HG02623 (cell line): Measurements from ENCODE around the gene CDX2.
"Not testable (repeated sequence)": the region's sequence is repeated elsewhere in the genome, so short reads cannot be mapped to it uniquely, and the experiment has no call there.

Source experiments
- ATAC-seq: cut with Tn5 transposase; IDR thresholded peaks from one replicate; pipeline ENCODE4 v1.9.1; 2021; ENCODE audit warnings: moderate library complexity; ENCODE audit not compliant: unreplicated experiment

The CDX2 gene

GRCh38 chr13:27965740-27966640 is 3.1 kb downstream of the CDX2 start:
- ATAC-seq, result no peak

- no peak for ATAC-seq
Measured at GRCh38 chr13:27965343-27965739, 3.8 kb downstream of the CDX2 start.

DNA sequence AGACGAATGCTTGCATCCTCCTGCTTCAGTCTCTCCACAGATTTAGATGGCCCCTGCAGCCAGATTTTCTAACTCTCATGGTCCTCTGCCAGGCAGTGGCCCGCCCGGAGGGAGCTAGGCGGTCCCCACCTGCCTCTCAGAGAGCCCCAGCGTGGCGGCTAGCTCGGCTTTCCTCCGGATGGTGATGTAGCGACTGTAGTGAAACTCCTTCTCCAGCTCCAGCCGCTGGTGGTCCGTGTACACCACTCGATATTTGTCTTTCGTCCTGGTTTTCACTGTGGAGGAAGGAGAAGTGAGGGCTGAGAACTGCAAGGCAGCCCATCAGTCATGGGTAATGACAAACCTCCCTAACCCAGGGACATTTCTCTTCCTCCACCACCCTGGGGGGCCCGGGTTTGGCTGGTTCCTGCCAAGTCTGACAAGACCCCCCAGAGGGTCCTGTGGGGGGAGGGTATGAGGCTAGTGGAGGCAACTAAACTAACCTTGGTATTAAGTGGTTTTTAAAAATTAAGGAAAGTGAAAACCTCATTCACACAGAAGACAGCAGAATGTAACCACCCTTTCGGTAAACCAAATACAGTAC is 4.3 kb downstream of the CDX2 start:
- ATAC-seq, result no peak

DNA sequence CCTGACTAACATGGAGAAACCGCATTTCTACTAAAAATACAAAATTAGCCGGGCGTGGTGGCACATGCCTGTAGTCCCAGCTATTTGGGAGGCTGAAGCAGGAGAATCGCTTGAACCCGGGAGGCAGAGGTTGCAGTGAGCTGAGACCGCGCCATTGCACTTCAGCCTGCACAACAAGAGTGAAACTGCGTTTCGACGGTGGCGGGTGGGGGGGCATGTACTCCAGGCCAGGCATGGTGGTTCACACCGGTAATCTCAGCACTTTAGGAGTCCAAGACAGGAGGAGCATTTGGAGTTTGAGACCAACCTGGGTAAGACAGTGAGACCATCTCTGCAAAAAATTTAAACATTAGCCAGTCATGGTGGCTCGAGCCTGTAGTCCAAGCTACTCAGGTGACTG is 4.9 kb downstream of the CDX2 start:
- ATAC-seq, result not testable (repeated sequence)

- ATAC-seq, result no peak
Measured at GRCh38 chr13:27963491-27963890, 5.6 kb downstream of the CDX2 start.

DNA sequence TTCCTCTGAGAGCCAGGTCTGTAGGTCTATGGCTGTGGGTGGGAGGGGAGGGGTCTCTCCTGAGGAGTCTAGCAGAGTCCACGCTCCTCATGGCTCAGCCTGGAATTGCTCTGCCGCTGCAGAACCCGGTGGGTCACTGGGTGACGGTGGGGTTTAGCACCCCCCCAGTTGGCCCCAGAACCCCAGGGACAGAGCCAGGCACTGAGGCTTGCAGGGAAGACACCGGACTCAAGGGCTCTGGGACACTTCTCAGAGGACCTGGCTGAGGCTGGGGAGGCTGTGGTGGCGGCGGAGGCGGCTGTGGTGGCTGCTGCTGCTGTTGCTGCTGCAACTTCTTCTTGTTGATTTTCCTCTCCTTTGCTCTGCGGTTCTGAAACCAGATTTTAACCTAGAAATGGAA is 6.1 kb downstream of the CDX2 start:
- no peak for ATAC-seq

- no peak for ATAC-seq
Measured at GRCh38 chr13:27962128-27962841, 6.8 kb downstream of the CDX2 start.

- no peak for ATAC-seq
Measured at GRCh38 chr13:27961227-27962085, 7.7 kb downstream of the CDX2 start.

- ATAC-seq, result no peak
Measured at GRCh38 chr13:27960362-27961226, 8.5 kb downstream of the CDX2 start.

GRCh38 chr13:27959976-27960361 is 9.1 kb downstream of the CDX2 start:
- no peak for ATAC-seq

DNA sequence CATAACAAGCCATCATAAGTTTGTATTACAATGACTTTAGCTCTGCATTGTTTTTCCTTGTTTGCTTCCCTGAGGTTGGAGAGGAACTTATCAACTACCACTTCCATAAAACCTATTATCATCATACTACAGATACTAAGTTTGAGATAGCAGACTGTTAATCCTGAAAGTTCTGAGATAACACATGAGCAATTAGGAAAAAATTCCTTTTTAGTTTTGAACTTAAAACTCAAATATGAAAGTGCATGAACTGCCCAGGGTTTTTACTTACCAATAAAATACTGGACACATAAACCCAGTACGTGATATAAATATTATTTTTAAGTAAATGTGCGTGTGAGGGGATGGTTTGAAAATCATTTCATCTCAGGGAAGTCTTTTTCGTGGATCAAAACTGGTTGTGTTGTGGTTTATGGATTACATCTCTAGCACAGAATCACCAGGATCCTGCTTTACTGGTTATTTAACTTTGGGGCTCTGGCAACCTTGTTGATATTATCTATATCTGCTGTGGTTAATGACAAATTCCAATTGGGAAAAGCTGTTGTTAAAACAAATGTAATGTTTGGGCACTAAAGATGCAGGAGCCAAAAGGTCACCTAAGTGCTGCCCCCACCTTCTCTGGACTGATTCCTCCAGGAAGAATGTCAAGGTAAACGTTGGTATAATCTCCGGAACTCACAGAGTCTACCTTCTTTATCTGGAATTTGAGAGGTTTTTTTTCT is 12.4 kb downstream of the CDX2 start:
- ATAC-seq, result no peak

GRCh38 chr13:27955014-27955591 is 14.0 kb downstream of the CDX2 start:
- ATAC-seq, result no peak

DNA sequence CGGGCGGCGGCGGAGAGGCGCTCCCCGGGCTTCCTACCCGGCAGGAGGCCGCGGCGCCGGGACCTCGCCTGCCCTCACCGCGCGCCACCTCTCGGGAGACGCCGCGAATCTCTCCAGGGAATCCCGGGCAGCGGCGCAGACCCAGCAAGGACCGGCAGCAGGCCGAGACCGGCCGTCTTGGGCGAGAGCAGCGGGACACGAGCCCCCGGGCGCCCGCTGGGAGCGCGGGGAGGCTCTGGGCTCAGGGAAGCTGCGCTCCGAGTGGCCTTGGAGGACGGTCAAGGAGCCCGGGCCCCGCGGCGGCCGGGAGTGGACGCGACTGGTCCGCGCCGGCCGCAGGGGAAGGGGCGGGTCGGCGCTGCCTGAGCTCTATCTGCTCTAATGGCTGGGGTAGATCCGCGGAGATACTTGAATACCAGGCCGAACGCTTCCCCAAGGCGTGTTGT is 14.7 kb downstream of the CDX2 start:
- peak; percentile 7 for ATAC-seq

DNA sequence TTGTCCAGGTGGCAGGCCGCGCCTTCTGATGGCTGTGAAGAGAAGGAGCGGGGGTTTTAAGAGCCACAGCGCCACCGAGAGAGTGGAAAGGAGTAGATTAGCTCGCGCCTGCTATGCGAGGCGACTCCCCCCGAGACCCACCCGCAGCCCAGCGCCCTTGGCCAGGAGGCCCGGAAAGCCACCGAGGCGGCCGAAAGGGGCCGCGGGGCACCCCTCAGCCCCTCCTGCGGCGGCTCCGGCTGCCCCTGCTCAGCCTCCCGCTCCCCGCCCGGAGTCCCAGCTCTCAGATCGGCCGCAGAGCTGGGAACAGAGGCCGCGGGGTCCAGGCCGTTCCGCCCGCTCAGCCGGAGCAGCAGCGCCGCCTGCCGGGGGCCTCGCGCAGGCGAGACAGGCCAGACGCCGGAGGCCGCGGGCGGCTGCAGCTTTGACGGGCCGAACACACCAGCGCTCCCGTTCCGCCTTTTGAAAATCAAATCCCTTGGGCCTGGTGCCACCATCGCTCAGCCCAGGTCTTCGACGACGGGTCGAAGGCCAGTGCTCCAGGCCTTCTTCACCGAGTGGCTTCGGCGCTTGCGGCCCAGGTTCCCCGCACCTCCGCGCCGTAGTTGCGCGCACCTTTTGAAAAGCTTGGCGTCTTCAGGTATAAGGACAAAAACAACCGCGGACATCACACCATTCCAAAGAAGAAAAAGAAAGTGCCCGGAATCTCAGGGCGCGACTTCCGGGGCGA is 15.3 kb downstream of the CDX2 start:
- peak; percentile 68 for ATAC-seq

- no peak for ATAC-seq
Measured at GRCh38 chr13:27952876-27953675, 16.0 kb downstream of the CDX2 start.

- ATAC-seq, result no peak
Measured at GRCh38 chr13:27942972-27943371, 26.1 kb downstream of the CDX2 start.

DNA sequence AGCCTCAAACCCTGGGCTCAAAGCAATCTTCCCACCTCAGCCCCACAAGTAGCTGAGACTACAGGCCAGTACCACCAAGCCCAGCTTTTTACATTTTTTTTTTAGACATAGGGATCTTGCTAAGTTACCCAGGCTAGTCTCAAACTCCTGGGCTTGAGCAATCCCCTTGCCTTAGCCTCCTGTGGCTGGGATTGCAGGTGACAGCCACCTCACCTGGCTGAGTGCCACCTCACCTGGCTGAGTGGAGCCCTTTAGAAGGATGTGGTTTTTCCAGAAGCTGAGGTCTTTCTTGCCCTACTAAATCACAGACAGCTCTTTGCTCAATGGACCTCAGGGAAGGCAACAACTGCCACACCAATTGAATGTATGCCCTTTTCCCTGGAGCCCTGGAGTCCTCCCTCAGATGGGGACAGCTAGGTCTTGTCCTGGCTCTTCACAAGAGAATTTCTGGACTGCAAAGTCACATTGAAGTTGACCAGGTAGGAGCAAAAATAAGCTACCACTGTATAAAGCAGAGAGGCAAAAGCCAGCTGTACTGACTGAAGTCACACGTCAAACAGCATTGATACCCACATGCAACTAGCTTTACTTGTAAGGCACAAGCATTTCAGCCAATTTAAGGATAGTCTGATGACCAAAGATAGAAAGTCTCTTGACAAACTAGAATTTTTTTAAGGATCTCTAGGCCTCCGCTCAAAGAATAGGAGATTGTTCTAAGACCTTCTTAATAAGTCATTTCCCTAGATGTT is 35.4 kb downstream of the CDX2 start:
- no peak for ATAC-seq
